Measurements from ENCODE around the gene MYL3.

The MYL3 gene

GRCh38 chr3:46882377-46883053, 19.3 kb upstream of the MYL3 start:
- no peak for DNase-seq

GRCh38 chr3:46881596-46882376, 18.5 kb upstream of the MYL3 start:
- no peak for DNase-seq

- DNase-seq: no peak
These were observed 17.8 kb upstream of the MYL3 start for GRCh38 chr3:46880884-46881595.

GRCh38 chr3:46878781-46879436, 15.7 kb upstream of the MYL3 start:
- no peak for DNase-seq

GRCh38 chr3:46877406-46878125, 14.3 kb upstream of the MYL3 start, which contains the start of gene PTH1R:
Gene PTH1R, plus strand, starts transcription at chr3:46877721. Its CDS starts 5,839 bp downstream, at chr3:46883560.
- no peak for DNase-seq

GRCh38 chr3:46876313-46877300, 13.4 kb upstream of the MYL3 start:
- no peak for DNase-seq

- DNase-seq: no peak
These were observed 12.3 kb upstream of the MYL3 start for GRCh38 chr3:46875560-46875959.

- DNase-seq: no peak
These were observed 11.2 kb upstream of the MYL3 start for GRCh38 chr3:46874430-46874829.

GRCh38 chr3:46873521-46873920, 10.3 kb upstream of the MYL3 start:
- no peak for DNase-seq

- DNase-seq: no peak
These were observed 8.0 kb upstream of the MYL3 start for GRCh38 chr3:46871222-46871621.

GRCh38 chr3:46870651-46871050, 7.4 kb upstream of the MYL3 start:
- DNase-seq: no peak

GRCh38 chr3:46869440-46869839, 6.2 kb upstream of the MYL3 start:
- DNase-seq: no peak

- DNase-seq: no peak
These were observed 5.7 kb upstream of the MYL3 start for GRCh38 chr3:46868948-46869347.

- DNase-seq: no peak
These were observed 5.0 kb upstream of the MYL3 start for GRCh38 chr3:46868287-46868686.

- DNase-seq: no peak
These were observed 4.3 kb upstream of the MYL3 start for GRCh38 chr3:46867550-46867898.

GRCh38 chr3:46866720-46867549, 3.7 kb upstream of the MYL3 start:
- peak; percentile 62 for DNase-seq

GRCh38 chr3:46866032-46866595, 2.9 kb upstream of the MYL3 start:
- DNase-seq: no peak

- DNase-seq: no peak
These were observed 2.3 kb upstream of the MYL3 start for GRCh38 chr3:46865546-46865945.

- no peak for DNase-seq
These were observed 1.8 kb upstream of the MYL3 start for GRCh38 chr3:46865031-46865507.
